NCI-H524 treated with DMSO at 0.1 percent for 48 hours (cell line): Measurements from ENCODE around the gene PHACTR1.
"Not testable (repeated sequence)": the region's sequence is repeated elsewhere in the genome, so short reads cannot be mapped to it uniquely, and the experiment has no call there.

Experiments
- DNase-seq: peaks from one replicate; lab custom pipeline; 2025; lab: John Stamatoyannopoulos, UW

Gene PHACTR1

DNA sequence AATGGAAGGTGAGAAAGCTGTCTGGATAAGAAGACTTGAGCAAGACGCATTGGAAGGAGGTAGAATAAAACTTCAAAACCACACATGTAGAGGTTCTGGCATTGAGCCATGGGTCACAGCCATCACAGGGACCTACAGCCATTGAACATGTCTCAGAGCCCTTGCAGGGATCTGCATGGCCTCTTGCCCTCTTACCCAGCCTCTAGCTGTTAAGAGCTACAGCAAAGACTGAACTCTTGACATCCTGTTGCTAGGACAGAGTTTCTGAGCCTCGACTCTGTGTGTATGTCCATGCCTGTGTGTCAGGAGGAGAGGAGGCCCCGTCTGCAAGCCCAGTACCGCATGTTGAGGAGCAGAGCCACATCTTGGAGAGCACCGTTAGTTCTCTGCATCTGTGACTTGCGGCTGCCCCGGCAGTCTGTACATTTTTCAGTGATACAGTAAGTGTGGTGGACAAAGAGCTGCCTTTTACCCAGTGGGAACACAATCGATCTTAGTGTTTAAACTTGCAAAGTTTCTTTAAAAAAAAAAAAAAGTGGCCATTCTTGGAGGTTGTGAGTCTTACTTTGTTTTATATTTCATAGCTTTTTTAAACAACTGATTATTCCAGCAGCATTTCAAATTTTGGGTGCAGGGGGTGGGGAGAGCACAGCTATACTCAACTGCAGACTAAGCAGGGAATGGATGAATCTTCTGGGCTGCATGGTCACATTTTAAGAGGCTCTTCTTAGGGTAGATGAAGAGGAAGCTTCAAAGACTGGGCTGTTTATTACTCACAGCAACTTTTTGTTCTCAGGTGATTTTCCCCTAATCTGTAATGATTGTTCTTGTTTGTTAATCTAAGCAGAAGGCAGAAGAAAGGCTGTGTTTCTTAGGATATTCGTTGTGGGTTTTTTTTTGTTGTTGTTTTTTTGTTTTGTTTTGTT, 523.2 kb downstream of the PHACTR1 start:
- no peak for DNase-seq

DNA sequence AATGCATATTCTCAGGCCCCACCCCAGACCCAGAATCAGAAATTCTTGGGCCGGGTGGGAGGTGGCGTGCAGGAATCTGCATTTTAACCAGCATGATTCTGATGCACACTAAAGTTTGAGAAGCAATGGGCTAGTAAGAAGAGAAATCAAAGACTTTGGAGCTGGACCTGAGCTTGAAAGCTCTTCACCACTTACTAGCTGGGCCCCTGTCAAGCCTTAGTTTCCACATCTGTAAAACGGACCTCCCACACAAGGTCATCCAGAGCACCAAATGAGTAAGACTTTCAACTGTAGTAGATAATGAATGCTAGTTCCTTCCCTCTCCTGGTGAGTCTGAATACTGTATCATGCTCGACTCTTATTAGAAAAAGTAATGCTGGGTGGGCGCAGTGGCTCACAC, 524.8 kb downstream of the PHACTR1 start:
- no peak for DNase-seq

DNA sequence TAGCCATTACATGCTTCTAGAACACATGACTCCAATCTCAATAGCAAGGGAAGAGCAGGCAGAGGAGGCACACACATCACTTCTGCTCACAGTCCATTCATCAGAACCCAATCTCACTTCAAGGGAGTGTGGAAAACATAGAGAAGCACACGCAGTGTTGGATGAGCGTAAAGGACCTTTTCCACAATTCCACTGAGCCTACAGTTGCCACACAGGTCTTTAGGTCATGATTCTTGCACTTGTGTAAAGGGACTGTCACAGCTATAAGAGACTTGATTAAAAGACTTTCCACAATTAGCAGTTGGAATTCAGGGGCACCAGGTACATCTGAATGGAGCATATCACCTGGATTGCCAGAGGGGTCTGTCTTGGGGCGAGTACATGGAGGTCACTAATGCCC, 525.6 kb downstream of the PHACTR1 start:
- no peak for DNase-seq

DNA sequence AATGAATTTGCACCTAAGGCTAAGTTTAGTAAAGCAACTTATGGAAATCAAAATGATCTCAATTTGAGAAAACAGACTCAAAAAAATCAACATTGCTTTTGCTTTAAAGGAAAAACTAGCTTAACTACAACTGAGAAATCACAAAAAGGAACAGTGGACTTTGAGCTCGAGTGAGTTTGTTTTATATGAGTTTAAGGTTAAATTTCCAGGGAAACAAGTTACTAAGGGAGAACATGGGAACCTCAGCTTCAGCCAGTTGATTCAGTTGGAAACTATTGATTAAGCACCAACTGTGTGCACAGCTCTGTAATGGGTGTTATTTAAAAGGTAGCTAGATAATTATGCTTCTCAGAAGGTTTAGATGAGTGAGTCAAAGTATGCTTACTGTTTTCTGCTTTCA, 526.0 kb downstream of the PHACTR1 start:
- DNase-seq, result no peak

DNA sequence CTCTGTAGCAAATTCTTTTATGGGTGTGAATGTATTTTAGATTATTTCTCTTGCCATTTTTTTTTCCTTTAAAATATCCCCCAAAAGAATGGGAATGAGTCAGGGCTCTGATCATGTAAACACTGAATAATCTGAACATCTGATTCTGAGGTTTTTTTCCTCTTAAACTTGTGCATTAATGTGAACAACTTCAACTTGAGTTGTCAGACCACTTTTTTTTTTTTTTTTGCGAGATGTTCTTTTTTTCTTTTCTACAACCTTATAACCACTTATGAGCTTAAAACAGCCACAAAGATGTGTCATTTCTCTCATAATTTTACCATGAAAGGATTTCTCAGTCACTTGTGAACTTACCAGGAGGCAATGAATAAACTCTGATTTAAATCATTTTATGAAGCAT, 526.5 kb downstream of the PHACTR1 start:
- DNase-seq, result no peak

DNA sequence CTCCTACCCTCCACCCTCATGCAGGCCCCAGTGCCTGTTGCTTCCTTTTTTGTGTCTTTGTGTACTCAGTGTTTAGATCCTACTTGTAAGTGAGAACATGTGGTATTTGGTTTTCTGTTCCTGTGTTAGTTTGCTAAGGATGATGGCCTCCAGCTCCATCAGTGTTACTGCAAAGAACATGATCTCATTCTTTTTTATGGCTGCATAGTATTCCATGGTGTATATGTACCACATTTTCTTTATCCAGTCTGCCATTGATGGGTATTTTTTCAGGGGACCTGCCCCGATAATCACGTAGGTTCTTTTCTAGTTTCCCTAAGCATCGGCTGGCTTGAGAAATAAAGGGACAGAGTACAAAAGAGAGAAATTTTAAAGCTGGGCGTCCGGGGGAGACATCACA, 527.2 kb downstream of the PHACTR1 start:
- DNase-seq, result not testable (repeated sequence)

DNA sequence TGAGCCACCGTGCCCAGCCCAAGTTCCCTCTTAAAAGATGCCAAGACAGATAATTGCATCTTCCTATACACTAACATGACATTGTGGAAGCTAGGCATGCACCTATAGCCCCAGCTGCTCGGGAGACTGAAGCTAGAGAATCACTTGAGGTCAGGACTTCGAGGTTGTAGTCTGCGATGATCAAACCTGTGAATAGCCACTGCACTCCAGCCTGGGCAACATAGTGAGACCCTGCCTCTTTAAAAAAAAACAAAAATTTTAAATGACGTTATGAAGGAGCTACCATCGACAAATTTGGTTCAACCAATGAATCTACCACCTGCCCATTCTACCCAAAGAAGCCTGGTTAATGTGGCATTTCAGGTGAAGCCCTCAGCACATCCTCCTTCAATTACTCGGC, 531.1 kb downstream of the PHACTR1 start:
- DNase-seq, result no peak

DNA sequence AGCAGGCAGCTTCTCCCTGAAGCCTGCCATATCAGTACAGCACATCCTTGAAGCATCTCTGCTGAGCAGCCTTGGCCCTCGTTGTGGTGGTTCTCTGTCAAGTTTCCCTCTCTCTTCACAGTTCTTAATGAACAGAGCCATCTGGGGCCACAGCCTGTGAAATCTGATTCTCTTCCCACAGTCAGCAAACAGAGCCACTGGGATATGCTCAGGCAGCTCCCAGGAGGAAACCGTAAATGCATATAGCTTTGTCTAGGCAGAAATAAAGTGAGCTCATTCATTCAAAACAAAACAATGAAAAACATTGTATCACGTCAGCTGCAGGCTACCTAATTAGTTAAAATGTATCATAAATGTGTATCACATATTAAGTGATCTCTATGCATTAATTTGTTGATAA, 531.5 kb downstream of the PHACTR1 start:
- DNase-seq, result peak; percentile 77

DNA sequence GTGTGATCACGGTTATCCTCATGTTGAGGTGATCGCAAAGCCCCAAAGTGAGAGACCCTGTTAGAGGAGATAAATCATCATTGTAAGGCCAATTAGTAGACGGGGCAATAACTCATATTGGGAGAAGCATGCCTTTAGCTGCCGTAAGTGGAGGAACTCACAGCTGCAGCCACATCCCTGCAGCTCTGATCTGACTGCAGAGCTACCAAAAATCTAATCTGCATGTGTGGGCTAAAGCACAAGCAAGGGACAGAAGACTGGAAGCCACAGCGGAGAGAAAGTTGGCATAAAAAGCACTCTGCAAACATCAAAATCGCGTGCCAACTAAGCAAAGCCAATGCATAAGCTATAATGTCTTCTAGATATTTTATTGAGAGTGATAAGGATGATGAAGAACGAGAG, 532.0 kb downstream of the PHACTR1 start:
- no peak for DNase-seq

DNA sequence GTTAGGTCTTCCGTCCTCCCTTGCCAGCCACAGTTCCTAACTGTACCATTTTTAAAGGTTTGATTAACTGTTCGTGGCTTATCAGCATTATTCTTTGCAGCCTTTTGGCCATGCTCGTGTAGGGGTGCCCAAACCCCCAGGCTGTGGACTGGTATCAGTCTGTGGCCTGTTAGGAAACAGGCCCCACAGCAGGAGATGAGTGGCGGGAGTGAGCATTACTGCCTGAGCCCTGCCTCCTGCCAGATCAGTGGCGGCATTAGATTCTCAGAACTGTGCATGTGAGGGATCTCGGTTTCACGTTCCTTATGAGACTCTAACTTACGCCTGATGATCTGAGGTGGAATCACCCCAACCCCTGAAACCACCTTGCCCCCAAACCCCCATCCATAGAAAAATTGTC, 532.4 kb downstream of the PHACTR1 start:
- no peak for DNase-seq

DNA sequence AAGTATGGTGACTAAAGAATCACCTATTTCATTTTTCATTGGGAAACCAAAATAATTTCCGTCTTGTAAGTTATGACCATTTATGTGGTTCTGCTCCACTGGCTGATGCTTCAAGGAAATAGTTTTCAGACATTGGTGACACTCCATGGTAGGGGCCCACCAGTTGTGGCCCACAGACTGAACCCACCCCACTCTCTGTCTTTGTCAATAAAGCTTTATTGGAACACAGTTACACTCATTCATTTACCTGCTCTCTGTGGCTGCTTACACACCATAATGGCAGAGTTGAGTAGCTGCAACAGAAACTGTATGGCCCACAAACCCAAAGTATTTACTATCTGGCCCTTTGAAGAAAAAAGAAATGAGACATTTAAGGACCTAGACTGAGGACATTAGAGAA, 533.2 kb downstream of the PHACTR1 start:
- no peak for DNase-seq

DNA sequence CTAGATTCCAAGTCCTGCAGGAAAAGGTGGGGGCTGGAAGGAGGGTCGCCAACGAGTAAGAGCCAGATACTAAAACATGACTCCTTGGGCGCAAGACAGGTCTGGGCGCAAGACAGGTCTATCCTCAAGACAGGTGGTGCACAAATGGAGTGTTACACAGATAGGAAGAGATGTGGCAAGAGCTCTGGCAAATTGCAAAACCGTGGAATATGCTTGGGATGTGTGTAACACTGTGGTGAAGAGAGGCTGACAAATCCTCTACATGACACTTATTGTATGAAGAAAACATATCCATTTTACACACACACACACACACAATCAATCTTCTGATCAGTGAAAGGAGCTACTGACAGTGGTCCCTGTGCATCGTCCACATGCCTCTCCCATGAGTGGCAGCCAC, 534.1 kb downstream of the PHACTR1 start:
- no peak for DNase-seq

DNA sequence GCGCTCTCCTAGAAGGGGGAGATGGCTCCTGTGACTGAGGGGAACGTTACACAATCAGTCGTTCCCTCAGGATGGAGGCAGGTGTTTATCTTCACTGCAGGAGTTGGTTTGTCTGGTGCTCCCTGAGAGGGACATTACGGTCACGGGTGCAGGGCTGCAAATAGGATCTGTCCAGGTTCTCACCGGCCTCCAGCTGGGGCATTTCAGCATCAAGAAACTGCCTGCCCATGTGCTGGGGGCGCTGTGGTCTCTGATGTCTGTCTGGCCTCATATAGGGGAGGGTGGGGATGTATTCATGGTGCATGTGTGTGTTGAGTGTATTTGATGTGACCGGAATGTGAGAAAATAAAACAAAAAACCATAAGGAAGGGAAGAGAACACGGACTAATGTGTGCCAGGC, 534.7 kb downstream of the PHACTR1 start:
- no peak for DNase-seq

DNA sequence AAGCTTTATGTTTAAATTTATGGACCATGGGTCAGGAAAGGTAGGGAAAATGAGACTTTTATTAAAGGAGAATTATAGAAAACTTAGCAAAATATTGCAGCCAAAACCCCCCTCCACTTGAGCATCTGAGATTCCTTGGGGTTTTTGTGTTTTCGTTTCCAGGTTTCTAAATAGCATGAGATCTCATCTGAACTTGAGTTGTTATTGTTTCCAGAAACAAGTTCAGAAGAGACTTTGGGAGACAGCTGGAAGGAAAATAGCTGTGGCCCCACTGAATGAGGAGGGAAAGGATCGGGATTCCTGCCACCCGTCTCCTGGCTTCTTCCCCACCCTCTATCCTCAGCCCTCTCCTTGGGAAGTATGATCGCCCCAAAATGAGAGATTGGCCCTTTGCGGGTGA, 536.2 kb downstream of the PHACTR1 start:
- DNase-seq, result no peak

DNA sequence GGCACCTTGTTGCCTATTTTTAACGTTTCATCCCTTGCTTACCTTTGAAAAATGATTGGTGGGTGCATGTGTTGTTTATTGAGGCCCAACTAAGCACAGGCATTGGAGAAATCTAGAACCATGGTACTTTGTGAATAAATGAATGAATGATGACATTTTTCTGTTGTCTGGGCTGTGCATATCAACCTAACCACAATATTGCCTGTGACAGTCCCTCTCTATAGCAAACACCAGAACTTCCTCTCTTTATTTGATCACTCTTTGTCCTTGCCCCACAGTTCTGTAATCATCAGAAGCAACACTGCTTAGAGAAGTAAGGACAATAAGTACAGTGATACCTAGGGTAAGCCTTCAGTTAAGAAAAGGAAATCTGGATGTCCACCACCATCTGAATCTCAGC, 536.7 kb downstream of the PHACTR1 start:
- DNase-seq, result no peak

DNA sequence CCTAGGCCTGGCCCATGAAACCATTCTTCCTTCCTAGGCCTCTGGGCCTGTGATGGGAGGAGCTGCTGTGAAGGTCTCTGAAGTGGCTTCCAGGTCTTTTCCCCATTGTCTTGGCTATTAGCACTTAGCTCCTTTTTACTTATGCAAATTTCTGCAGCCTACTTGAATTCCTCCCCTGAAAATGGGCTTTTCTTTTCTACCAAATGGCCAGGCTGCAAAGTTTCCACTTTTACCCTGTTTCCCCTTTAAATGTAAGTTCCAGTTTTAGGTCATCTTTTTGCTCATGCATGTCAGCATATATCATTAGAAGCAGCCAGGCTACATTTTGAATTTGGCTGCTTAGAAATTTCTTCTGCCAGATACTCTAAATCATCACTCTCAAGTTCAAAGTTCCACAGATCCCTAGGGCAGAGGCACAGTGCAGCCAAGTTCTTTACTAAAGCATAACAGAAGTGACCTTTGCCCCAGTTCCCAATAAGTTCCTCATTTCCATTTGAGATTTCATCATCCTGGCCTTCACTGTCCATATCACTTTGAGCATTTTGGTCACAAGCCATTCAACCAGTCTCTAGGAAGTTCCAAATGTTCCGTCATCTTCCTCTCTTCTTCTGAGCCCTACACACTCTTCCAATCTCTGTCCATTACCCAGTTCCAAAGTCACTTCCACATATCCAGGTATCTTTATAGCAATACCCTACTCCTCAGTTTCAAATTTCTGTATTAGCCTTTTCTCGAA, 539.9 kb downstream of the PHACTR1 start:
- no peak for DNase-seq

DNA sequence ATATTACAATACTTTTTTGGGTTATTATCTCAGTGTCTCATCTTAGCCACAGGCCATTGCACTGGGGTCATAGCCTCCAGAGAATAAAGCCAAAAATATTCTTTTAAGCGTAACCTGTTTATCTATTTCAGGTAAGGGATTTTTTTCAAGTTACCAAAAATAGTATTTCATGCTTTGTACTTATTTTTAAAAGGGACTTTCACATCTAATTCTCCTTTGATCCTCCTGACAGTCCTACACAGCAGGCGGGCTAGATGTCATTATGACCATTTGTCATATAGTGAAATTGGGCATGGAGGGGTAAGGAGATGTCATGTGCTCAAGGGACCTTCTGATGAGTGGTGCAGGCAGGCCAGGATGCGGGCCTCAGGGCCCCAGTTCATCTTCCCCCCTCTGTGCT, 542.8 kb downstream of the PHACTR1 start:
- DNase-seq, result no peak

DNA sequence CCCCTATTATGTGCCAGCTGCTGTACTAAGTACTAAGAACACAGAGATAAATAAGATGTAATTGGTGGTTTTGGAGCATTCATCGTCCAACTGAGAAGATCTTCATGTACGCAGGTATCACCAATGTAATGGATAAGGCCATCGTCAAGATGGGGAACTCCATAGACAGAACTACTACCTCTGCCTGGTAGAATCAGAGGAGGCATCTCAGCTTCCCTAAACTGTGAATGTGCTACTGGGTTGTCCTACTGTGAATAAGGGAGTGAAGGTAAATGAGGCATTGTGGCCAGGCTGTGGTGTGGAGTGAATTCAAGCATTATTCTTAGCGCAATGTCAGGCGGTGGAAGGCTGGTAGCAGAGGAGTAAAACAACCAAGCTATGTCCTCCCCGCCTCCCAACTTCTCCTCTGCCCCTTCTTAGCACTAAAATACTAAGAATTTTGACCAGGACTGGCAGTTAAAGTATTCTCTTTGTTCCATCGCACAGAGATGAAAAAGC, 543.6 kb downstream of the PHACTR1 start:
- DNase-seq, result no peak

DNA sequence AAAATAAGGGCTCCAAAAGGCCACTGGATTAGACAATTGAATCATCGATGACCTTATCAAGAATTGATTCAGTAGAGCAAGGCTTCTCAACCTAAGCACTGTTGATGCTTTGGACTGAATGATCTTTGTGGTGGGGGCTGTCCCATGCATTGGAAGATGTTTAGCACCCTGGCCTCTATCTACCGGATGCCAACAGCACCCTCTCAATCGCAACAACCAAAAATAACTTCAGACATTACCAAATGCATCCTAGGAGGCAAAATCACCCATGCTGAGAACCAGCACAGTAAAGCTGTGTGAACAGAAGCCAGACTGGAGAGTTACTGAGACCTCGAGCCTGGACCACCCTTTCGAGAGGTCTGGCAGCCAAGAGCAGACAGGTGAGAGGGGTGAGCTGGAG, 544.3 kb downstream of the PHACTR1 start:
- no peak for DNase-seq

DNA sequence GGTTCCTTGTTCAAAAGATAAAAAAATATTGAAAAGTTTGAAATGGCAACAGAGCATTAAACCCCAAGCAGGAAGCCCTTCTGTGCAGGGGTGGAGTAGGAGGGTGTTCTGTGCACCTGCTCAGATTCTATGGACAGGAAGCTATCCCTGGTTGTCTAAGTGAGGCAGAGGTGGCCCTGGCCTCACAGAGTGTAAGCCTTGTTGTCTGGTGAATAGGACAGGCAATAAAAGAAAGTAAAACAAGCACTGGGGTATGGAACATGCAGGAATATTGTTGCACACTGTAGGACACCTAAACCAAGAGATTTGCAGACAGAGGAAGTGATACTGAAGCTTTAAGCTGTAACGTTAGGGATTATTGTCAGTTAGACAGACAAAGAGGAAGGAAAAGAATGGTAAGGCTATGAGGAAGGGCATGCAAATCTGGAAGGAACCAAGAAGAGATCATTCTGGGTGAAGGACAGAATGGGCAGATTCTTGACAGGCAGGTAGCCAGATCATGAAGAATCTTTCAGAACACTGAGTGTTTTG, 545.0 kb downstream of the PHACTR1 start:
- no peak for DNase-seq

DNA sequence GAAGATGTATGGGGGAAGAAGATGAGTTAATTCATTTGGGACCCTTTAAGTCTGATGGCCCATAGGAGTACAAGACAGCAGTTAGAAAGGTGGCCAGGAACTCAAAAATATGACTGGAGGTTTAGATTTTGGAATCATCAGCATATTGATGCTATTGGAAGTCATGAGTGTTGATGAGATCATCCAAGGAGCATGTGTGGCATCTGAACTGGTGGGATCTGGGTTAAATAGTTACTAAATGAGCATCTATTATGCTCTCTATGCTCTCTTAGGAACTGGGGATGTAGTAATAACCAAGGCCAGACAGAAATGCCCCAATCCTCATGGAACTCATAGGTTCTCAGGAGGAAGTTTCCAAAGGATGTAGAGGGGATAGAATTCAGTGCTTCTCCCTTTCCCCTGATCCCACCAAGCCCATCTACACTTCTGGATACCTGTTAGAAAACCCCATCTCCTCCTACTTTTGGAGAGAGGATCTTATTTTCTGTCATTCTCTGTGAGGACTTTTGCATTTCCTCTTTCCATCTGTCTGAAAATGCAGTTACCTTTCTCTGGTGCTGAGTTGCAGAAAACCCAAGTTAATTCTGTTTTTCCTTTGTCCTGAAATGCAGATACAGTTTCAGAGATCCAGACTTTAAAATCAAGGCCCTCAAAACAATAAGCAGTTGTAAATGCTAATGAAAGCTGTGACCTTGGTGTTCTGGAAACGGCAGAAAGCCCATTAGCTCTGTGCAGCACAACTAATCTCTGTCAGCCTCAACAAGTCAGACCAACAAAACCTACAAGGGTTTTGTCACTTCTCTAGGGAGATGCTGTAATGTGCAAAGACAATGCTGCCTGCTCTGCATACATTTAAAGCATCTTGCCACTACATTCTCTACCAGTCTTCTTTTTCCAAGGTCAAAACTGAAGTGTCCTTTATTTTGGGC, 546.0 kb downstream of the PHACTR1 start:
- no peak for DNase-seq

DNA sequence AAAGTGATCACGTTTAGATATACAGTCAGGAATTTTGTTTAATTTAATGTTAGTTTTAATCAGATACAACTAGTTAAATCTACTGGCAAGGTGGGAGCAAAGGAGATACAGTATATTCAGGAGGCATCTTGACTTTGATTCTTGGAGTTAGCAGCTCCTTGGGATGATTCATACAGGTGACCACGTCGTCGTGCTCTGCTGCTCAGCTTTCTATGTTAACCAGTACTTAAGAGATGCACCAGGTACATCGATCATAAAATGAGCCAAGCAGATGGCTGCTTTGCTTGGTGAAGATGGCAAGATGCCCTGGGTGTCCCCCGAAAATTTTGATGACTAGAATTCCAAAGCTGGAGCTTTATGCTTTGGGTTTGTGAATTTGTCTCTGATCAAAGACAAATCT, 547.1 kb downstream of the PHACTR1 start:
- no peak for DNase-seq
